SK-N-SH treated with all-trans-retinoic acid at 6 μM for 48 hours (cell line): ENCODE data around the gene PFKM.

Experiments
- ATAC-seq: fragments of 200-7000 bp; cut with Tn5 transposase; 3 replicates; pipeline ENCODE4 v1.9.1; 2020; ENCODE audit warnings: mild to moderate bottlenecking, moderate library complexity
- BACH2 ChIP-seq: fragments of 250-450 bp; sonication (Bioruptor Pico); IDR thresholded peaks from 2 replicates; pipeline ENCODE4 v1.9.0; 2021; ENCODE audit warnings: mild to moderate bottlenecking, borderline replicate concordance
- CREB5 ChIP-seq: fragments of 250-450 bp; sonication (Bioruptor Pico); IDR thresholded peaks from 2 replicates; pipeline ENCODE4 v1.5.1; 2020; ENCODE audit warnings: low read depth, mild to moderate bottlenecking, moderate library complexity
- CSRNP3 ChIP-seq: fragments of 250-450 bp; sonication (Bioruptor Pico); IDR thresholded peaks from 2 replicates; pipeline ENCODE4 v1.5.1; 2021; ENCODE audit warnings: mild to moderate bottlenecking, moderate library complexity
- ESRRG ChIP-seq: fragments of 250-450 bp; sonication (Bioruptor Pico); IDR thresholded peaks from 2 replicates; pipeline ENCODE4 v1.6.1; 2021; ENCODE audit warnings: mild to moderate bottlenecking
- ISL1 ChIP-seq: fragments of 250-450 bp; sonication (Bioruptor Pico); IDR thresholded peaks from 2 replicates; pipeline ENCODE4 v2.1.2; 2022; ENCODE audit warnings: mild to moderate bottlenecking, moderate library complexity
- OSR1 ChIP-seq: fragments of 250-450 bp; sonication (Bioruptor Pico); IDR thresholded peaks from 2 replicates; pipeline ENCODE4 v1.8.0; 2022; ENCODE audit warnings: moderate library complexity, mild to moderate bottlenecking, inconsistent platforms
- PATZ1 ChIP-seq: fragments of 250-450 bp; sonication (Bioruptor Pico); IDR thresholded peaks from 2 replicates; pipeline ENCODE4 v1.8.0; 2020; ENCODE audit warnings: mild to moderate bottlenecking, moderate library complexity, borderline replicate concordance
- POU6F1 ChIP-seq: fragments of 250-450 bp; sonication (Bioruptor Pico); IDR thresholded peaks from 2 replicates; pipeline ENCODE4 v1.8.0; 2021; ENCODE audit warnings: low read depth, mild to moderate bottlenecking, moderate library complexity, borderline replicate concordance
- PPARA ChIP-seq: fragments of 250-450 bp; sonication (Bioruptor Pico); IDR thresholded peaks from 2 replicates; pipeline ENCODE4 v1.5.0; 2020; ENCODE audit warnings: mild to moderate bottlenecking, borderline replicate concordance
- RARB ChIP-seq: fragments of 250-450 bp; sonication (Bioruptor Pico); IDR thresholded peaks from 2 replicates; pipeline ENCODE4 v1.8.0; 2021; ENCODE audit warnings: mild to moderate bottlenecking, moderate library complexity
- TSHZ2 ChIP-seq: fragments of 250-450 bp; sonication (Bioruptor Pico); IDR thresholded peaks from 2 replicates; pipeline ENCODE4 v1.5.0; 2020; ENCODE audit warnings: mild to moderate bottlenecking, moderate library complexity
- ZC3H10 ChIP-seq: fragments of 250-450 bp; sonication (Bioruptor Pico); IDR thresholded peaks from 2 replicates; pipeline ENCODE4 v1.5.1; 2021; ENCODE audit warnings: mild to moderate bottlenecking, moderate library complexity
- ZFP3 ChIP-seq: fragments of 250-450 bp; sonication (Bioruptor Pico); IDR thresholded peaks from 2 replicates; pipeline ENCODE4 v1.5.0; 2020; ENCODE audit warnings: mild to moderate bottlenecking, moderate library complexity
- ZFP30 ChIP-seq: fragments of 450-650 bp; formaldehyde crosslinking; IDR thresholded peaks from 2 replicates; pipeline ENCODE4 v1.5.0; 2022; ENCODE audit warnings: mild to moderate bottlenecking, moderate library complexity
- ZNF565 ChIP-seq: fragments of 450-650 bp; formaldehyde crosslinking; conservative IDR thresholded peaks from 2 replicates; pipeline ENCODE4 v1.5.0; 2020; ENCODE audit warnings: low read depth, mild to moderate bottlenecking, moderate library complexity
- ZNF70 ChIP-seq: fragments of 450-650 bp; formaldehyde crosslinking; IDR thresholded peaks from 2 replicates; pipeline ENCODE4 v1.5.0; 2020; ENCODE audit warnings: mild to moderate bottlenecking, moderate library complexity
- ZNF8 ChIP-seq: fragments of 450-650 bp; formaldehyde crosslinking; IDR thresholded peaks from 2 replicates; pipeline ENCODE4 v1.5.0; 2020; ENCODE audit warnings: mild to moderate bottlenecking, moderate library complexity

PFKM gene

GRCh38 chr12:48184549-48184922 is 65.4 kb downstream of the PFKM start (continued):
- no peak for TF ChIP-seq POU6F1

- ATAC-seq = no peak
- TF ChIP-seq ZNF70 (CRISPR knock-in tag) (no peak), BACH2 (CRISPR knock-in tag) (no peak), CSRNP3 (no peak), ZC3H10 (CRISPR knock-in tag) (no peak), ZFP3 (CRISPR knock-in tag) (no peak), ESRRG (CRISPR knock-in tag) (no peak), PATZ1 (CRISPR knock-in tag) (no peak), ZFP30 (CRISPR knock-in tag) (no peak), CREB5 (CRISPR knock-in tag) (no peak), ZNF565 (CRISPR knock-in tag) (no peak), PPARA (CRISPR knock-in tag) (no peak), TSHZ2 (CRISPR knock-in tag) (no peak), OSR1 (no peak), ISL1 (CRISPR knock-in tag) (no peak)
These were observed 66.2 kb downstream of the PFKM start for GRCh38 chr12:48185181-48185919.

GRCh38 chr12:48187916-48188695 is 68.9 kb downstream of the PFKM start:
- ATAC-seq = no peak
- no peak for TF ChIP-seq RARB (CRISPR knock-in tag)

GRCh38 chr12:48189331-48190125 is 70.4 kb downstream of the PFKM start:
- TF ChIP-seq ZNF8 (CRISPR knock-in tag) (no peak), PPARA (CRISPR knock-in tag) (no peak; the same call in 1 of the 2 replicates)
- TF ChIP-seq, all 23 proteins: peak for 0
- ATAC-seq = peak; percentile 82
